IPS DF 19.7 (cell line): ENCODE data around the gene E4F1.
"Not testable (repeated sequence)": the region's sequence is repeated elsewhere in the genome, so short reads cannot be mapped to it uniquely, and the experiment has no call there.

Experiments
- DNase-seq: peaks from one replicate; pipeline ENCODE4 v3.0.0-alpha.2; 2013; ENCODE audit warnings: low read depth, low spot score

The E4F1 gene

GRCh38 chr16:2230376-2230775, 7.0 kb downstream of the E4F1 start:
- DNase-seq: no peak

GRCh38 chr16:2231016-2231931, 7.9 kb downstream of the E4F1 start:
- no peak for DNase-seq

- DNase-seq: no peak
Observed at GRCh38 chr16:2232094-2232990, 9.0 kb downstream of the E4F1 start.

- no peak for DNase-seq
Observed at GRCh38 chr16:2233046-2233775, 9.8 kb downstream of the E4F1 start.

GRCh38 chr16:2233872-2234812, 10.8 kb downstream of the E4F1 start:
- DNase-seq: no peak

GRCh38 chr16:2234813-2235170, 11.4 kb downstream of the E4F1 start:
- DNase-seq: no peak

GRCh38 chr16:2235234-2235651, 11.9 kb downstream of the E4F1 start:
- DNase-seq: no peak

GRCh38 chr16:2235695-2236336, 12.4 kb downstream of the E4F1 start:
- DNase-seq: no peak

- DNase-seq: no peak
Observed at GRCh38 chr16:2236337-2237101, 13.1 kb downstream of the E4F1 start, which contains the start of gene DNASE1L2. DNASE1L2 (plus strand) TSS chr16:2236444; CDS start chr16:2236817, 373 bp downstream.

GRCh38 chr16:2237102-2237482, 13.7 kb downstream of the E4F1 start:
- no peak for DNase-seq

GRCh38 chr16:2237493-2238149, 14.2 kb downstream of the E4F1 start:
- no peak for DNase-seq

- DNase-seq: no peak
Observed at GRCh38 chr16:2238150-2238837, 14.9 kb downstream of the E4F1 start.

GRCh38 chr16:2238838-2239675, 15.7 kb downstream of the E4F1 start:
- no peak for DNase-seq

- DNase-seq: not testable (repeated sequence)
Observed at GRCh38 chr16:2240331-2240730, 16.9 kb downstream of the E4F1 start.

- DNase-seq: no peak
Observed at GRCh38 chr16:2242598-2242997, 19.2 kb downstream of the E4F1 start.

GRCh38 chr16:2243031-2243528, 19.7 kb downstream of the E4F1 start:
- DNase-seq: no peak

- no peak for DNase-seq
Observed at GRCh38 chr16:2243781-2244180, 20.4 kb downstream of the E4F1 start.
